GM23248 (cell line): Measurements from ENCODE around the gene EMILIN1. TPM values are rescaled to one million over a fixed set of nuclear protein-coding genes. Genes with fewer than 3 reads are reported as not detected.
A peak's percentile ranks its signal among the peaks of the same experiment; 100 is the strongest.

Experiments used
- DNase-seq: peaks from one replicate; pipeline ENCODE4 v3.0.0-alpha.2; 2015
- H2AFZ ChIP-seq: fragments of 200-600 bp; sonication (generic); 2 replicates; pipeline ENCODE4 v1.6.1; 2016; ENCODE audit warnings: antibody characterized with exemption
- H3F3A ChIP-seq: fragments of 200-600 bp; sonication (generic); 2 replicates; pipeline ENCODE4 v1.6.1; 2016; ENCODE audit warnings: mild to moderate bottlenecking, antibody characterized with exemption, mixed run types; ENCODE audit not compliant: insufficient read depth
- H3K27ac ChIP-seq: fragments of 200-600 bp; sonication (generic); 2 replicates; pipeline ENCODE4 v1.5.1; 2016; ENCODE audit warnings: mild to moderate bottlenecking
- H3K27me3 ChIP-seq: fragments of 200-600 bp; sonication (generic); replicated peaks from 2 replicates; pipeline ENCODE4 v1.6.1; 2016; ENCODE audit warnings: mild to moderate bottlenecking; ENCODE audit not compliant: insufficient read depth
- H3K36me3 ChIP-seq: fragments of 200-600 bp; sonication (generic); 2 replicates; pipeline ENCODE4 v1.6.1; 2016; ENCODE audit warnings: low read depth, mild to moderate bottlenecking
- H3K4me1 ChIP-seq: fragments of 200-600 bp; sonication (generic); 2 replicates; pipeline ENCODE4 v1.6.1; 2016; ENCODE audit warnings: mild to moderate bottlenecking; ENCODE audit not compliant: insufficient read depth
- H3K4me2 ChIP-seq: fragments of 200-600 bp; sonication (generic); one replicate; pipeline ENCODE4 v1.6.1; 2016; ENCODE audit warnings: mild to moderate bottlenecking; ENCODE audit not compliant: unreplicated experiment
- H3K4me3 ChIP-seq: fragments of 200-600 bp; sonication (generic); 2 replicates; pipeline ENCODE4 v1.5.1; 2016; ENCODE audit warnings: mild to moderate bottlenecking
- H3K79me2 ChIP-seq: fragments of 200-600 bp; sonication (generic); 2 replicates; pipeline ENCODE4 v1.6.1; 2016; ENCODE audit warnings: mild to moderate bottlenecking; ENCODE audit not compliant: insufficient read depth
- H3K9ac ChIP-seq: fragments of 200-600 bp; sonication (generic); 2 replicates; pipeline ENCODE4 v1.6.1; 2016; ENCODE audit warnings: mild to moderate bottlenecking
- H3K9me2 ChIP-seq: fragments of 200-600 bp; sonication (generic); 2 replicates; pipeline ENCODE4 v1.6.1; 2016; ENCODE audit warnings: mixed run types, mild to moderate bottlenecking, moderate library complexity; ENCODE audit not compliant: insufficient read depth
- H3K9me3 ChIP-seq: fragments of 200-600 bp; sonication (generic); one replicate; pipeline ENCODE4 v1.6.1; 2017; ENCODE audit warnings: low read depth
- H4K20me1 ChIP-seq: fragments of 200-600 bp; sonication (generic); 2 replicates; pipeline ENCODE4 v1.6.0; 2016; ENCODE audit not compliant: insufficient read depth
- EZH2 ChIP-seq: fragments of 200-600 bp; sonication (generic); IDR thresholded peaks from 2 replicates; pipeline ENCODE4 v1.6.1; 2018; ENCODE audit warnings: antibody characterized with exemption, mild to moderate bottlenecking; ENCODE audit not compliant: insufficient read depth, poor library complexity, severe bottlenecking
- EZH2phosphoT487 ChIP-seq: fragments of 200-600 bp; sonication (generic); IDR thresholded peaks from 2 replicates; pipeline ENCODE4 v1.6.1; 2018; ENCODE audit warnings: antibody characterized with exemption, moderate library complexity, mild to moderate bottlenecking, low read depth; ENCODE audit not compliant: insufficient read depth
- WGBS, 2 experiments: methylation state at CpG; one replicate each; pipeline ENCODE4 v1.1.6; 2015 to 2017; ENCODE audit warnings: low lambda C conversion rate in 2 of 2, low coverage in 1 of 2; ENCODE audit errors: missing lambda C conversion rate in 2 of 2; 5-methylcytosine and 5-hydroxymethylcytosine counted together
- in situ Hi-C: fragments of 300-500 bp; cut with MboI; formaldehyde crosslinking; loops from 2 replicates; pipeline ENCODE4 v1.15.0; 2020
- polyA plus RNA-seq: library from polyadenylated mRNA; unstranded; fragments of >200 nt; fragmentation: Nextera tagmentation; extraction: Ambion mirVana; gene quantifications from 2 replicates; pipeline ENCODE4 v1.2.1, GENCODE V29; 2016
- total RNA-seq: library from RNA; depleted of rRNA; stranded (reverse); fragments of >200 nt; shearing (Covaris generic); gene quantifications from 2 replicates; pipeline ENCODE4 v1.2.3, GENCODE V29; 2014

EMILIN1 gene
- total and polyA plus RNA-seq, 2 experiments from 2014 or later = 61.5 to 219 TPM

DNA sequence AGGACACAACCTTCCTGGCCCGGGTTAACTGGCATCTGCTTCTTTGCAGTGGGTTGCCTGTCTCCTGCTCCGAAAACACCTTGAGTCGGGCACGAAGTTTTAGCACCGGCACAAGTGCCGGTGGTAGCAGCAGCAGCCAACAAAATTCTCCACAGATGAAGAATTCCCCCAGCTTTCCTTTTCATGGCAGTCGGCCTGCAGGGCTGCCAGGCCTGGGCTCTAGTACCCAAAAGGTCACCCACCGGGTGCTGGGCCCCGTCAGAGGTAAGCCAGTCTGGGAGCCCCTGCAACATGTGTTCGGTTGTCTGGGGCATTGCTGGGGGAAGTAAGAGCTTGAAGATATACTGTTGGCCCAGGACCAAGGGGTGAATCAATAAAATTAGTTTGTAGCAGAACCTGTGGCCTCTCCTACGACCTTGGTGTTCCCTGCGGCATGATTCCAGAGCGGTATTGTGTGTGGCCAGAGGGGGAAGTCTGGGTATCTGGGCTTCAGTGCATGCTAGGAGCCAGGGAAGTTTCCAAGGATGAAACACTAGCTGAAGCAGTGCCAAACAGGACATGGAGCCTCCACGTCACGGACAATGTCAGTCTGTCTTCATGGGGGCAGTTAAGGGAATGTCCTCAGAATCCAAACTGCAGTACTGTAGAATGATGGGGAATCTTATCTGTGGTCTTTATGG is 19.1 kb upstream of the EMILIN1 start:
- H3K4me1 ChIP-seq = no peaks in the 10 kb centered on the region
- 83 to 86% methylated on average over 15 of the region's 15 CpGs for WGBS, 2 experiments
- H3K9ac ChIP-seq = no peak overlapping the region
- peaks cover 38% of the 10 kb centered on the region for H3F3A ChIP-seq
- no peaks in the 10 kb centered on the region for H4K20me1 ChIP-seq
- no peak overlapping the region for H3K4me3 ChIP-seq
- no peaks in the 10 kb centered on the region for H3K9me3 ChIP-seq
- no peak overlapping the region for H3K4me2 ChIP-seq
- peaks cover 10% of the 10 kb centered on the region; the same call in 1 of the 2 replicates for H3K36me3 ChIP-seq
- H3K79me2 ChIP-seq = no peaks in the 10 kb centered on the region
- H3K27me3 ChIP-seq = no peaks in the 10 kb centered on the region
- in situ Hi-C loops = no loop called here
- DNase-seq = no peak
- H3K9me2 ChIP-seq = no peaks in the 10 kb centered on the region
- H3K27ac ChIP-seq = no peak overlapping the region
- H2AFZ ChIP-seq = no peak overlapping the region
- no peak for TF ChIP-seq EZH2
- no peak for TF ChIP-seq EZH2phosphoT487

GRCh38 chr2:27060323-27060722 is 18.1 kb upstream of the EMILIN1 start:
- Histone ChIP-seq H3K4me2 (no peak overlapping the region), H3K9me2 (no peaks in the 10 kb centered on the region), H3K4me1 (no peaks in the 10 kb centered on the region), H3K9me3 (no peaks in the 10 kb centered on the region), H3K27me3 (no peaks in the 10 kb centered on the region), H3K27ac (no peak overlapping the region), H3K36me3 (peaks cover 8% of the 10 kb centered on the region; the same call in 1 of the 2 replicates), H3K79me2 (peaks cover 4% of the 10 kb centered on the region; the same call in 1 of the 2 replicates), H3F3A (peaks cover 48% of the 10 kb centered on the region), H3K4me3 (no peak overlapping the region), H4K20me1 (no peaks in the 10 kb centered on the region), H3K9ac (no peak overlapping the region), H2AFZ (no peak overlapping the region)
- WGBS, 2 experiments = 81% methylated on average over 3 of the region's 3 CpGs
- TF ChIP-seq EZH2 (no peak), EZH2phosphoT487 (no peak)
- DNase-seq = no peak
- in situ Hi-C loops = no loop called here

- H2AFZ ChIP-seq = no peak overlapping the region
- H4K20me1 ChIP-seq = no peaks in the 10 kb centered on the region
- no peak overlapping the region for H3K27ac ChIP-seq
- peaks cover 52% of the 10 kb centered on the region for H3K79me2 ChIP-seq
- in situ Hi-C loops = no loop called here
- H3K27me3 ChIP-seq = no peaks in the 10 kb centered on the region
- peaks cover 68% of the 10 kb centered on the region for H3F3A ChIP-seq
- TF ChIP-seq EZH2 (no peak), EZH2phosphoT487 (no peak)
- H3K4me3 ChIP-seq = no peak overlapping the region
- no peak for DNase-seq
- H3K4me2 ChIP-seq = no peak overlapping the region
- H3K9ac ChIP-seq = no peak overlapping the region
- WGBS, 2 experiments = 68 to 79% methylated on average over 3 of the region's 3 CpGs
- peaks cover 17% of the 10 kb centered on the region; the same call in 1 of the 2 replicates for H3K36me3 ChIP-seq
- H3K4me1 ChIP-seq = peaks cover 17% of the 10 kb centered on the region
- H3K9me3 ChIP-seq = no peaks in the 10 kb centered on the region
- no peaks in the 10 kb centered on the region for H3K9me2 ChIP-seq
Observed at GRCh38 chr2:27065128-27065527, 13.3 kb upstream of the EMILIN1 start.

GRCh38 chr2:27067385-27067784 is 11.0 kb upstream of the EMILIN1 start:
- H3K36me3 ChIP-seq = peaks cover 20% of the 10 kb centered on the region
- no peak overlapping the region for H2AFZ ChIP-seq
- H3K4me1 ChIP-seq = peaks cover 21% of the 10 kb centered on the region
- no peak for TF ChIP-seq EZH2phosphoT487
- no peak for TF ChIP-seq EZH2
- in situ Hi-C loops = no loop called here
- H3K9ac ChIP-seq = no peak overlapping the region
- WGBS, 2 experiments = 92 to 95% methylated on average over 5 of the region's 5 CpGs
- H3K9me2 ChIP-seq = no peaks in the 10 kb centered on the region
- H3K9me3 ChIP-seq = no peaks in the 10 kb centered on the region
- no peak overlapping the region for H3K27ac ChIP-seq
- H3K4me3 ChIP-seq = no peak overlapping the region
- peaks cover 48% of the 10 kb centered on the region for H3F3A ChIP-seq
- no peak overlapping the region for H3K4me2 ChIP-seq
- no peaks in the 10 kb centered on the region for H4K20me1 ChIP-seq
- H3K27me3 ChIP-seq = no peaks in the 10 kb centered on the region
- peaks cover 65% of the 10 kb centered on the region for H3K79me2 ChIP-seq
- no peak for DNase-seq

DNA sequence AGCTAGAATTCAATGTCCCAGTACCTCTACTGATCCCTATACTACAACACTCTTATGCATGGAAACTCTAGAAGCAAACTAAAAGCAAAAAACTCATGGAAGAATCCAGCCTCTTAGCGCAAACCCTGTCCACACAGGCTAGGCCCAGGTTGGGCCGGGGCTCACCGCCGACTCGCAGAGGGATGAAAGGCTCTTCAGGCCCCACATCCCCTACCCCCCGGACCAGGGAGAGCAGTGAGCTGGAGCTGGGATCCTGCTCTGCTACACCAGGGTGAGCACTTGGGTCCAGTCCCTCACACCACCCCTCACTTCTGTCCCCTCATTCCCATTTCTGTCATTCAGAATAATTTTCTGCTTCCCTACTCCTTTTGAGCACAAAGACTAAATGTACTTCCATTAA is 9.0 kb upstream of the EMILIN1 start:
- no peaks in the 10 kb centered on the region for H4K20me1 ChIP-seq
- peaks cover 65% of the 10 kb centered on the region for H3K79me2 ChIP-seq
- no peaks in the 10 kb centered on the region for H3K9me3 ChIP-seq
- in situ Hi-C loops = no loop called here
- H3K9ac ChIP-seq = peak overlapping the region; percentile 96
- H3K4me1 ChIP-seq = peaks cover 21% of the 10 kb centered on the region
- H3K4me2 ChIP-seq = peak overlapping the region; percentile 83
- H3K27me3 ChIP-seq = no peaks in the 10 kb centered on the region
- peak overlapping the region; percentile 91 for H3K4me3 ChIP-seq
- H3K27ac ChIP-seq = no peak overlapping the region
- H3K36me3 ChIP-seq = peaks cover 20% of the 10 kb centered on the region
- no peak overlapping the region for H2AFZ ChIP-seq
- TF ChIP-seq EZH2 (no peak), EZH2phosphoT487 (no peak)
- H3F3A ChIP-seq = peaks cover 31% of the 10 kb centered on the region
- 98% methylated on average over 6 of the region's 6 CpGs for WGBS, 2 experiments
- H3K9me2 ChIP-seq = no peaks in the 10 kb centered on the region
- DNase-seq = no peak
